HG03095 (cell line): Measurements from ENCODE around the gene CTIF.

Experiments used
- ATAC-seq: cut with Tn5 transposase; IDR thresholded peaks from one replicate; pipeline ENCODE4 v1.9.1; 2021; ENCODE audit warnings: moderate library complexity; ENCODE audit not compliant: unreplicated experiment

CTIF gene

DNA sequence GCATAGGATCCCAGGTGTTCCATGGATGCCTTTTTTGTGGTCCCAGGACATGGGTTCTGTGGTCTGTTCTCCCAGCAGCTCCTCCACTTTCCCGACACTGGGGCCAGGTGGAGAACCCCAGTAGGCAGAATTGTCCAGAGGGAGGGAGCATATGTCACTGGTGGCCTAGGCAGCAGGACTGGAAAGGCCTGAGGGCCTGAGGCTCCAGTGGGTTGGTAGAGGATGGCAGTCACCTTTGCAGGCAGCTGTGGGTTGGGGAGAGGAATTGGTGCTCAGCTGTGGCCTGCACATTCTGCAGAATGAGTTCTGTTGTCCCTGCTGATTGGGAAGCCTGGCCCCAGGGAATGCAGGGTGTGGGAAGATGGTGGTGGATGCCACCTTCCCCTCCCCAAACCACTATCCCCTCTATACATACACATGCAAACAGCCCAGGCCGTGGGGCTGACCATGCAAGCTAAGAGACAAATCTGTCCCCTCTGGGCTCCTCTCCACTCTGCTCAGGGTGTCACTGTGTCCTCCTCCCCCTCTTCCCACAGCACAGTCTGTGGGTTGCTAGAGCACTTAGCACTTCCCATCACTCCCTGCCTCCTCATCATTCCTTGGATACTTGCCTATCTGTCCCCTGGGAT, 11.4 kb downstream of the CTIF start:
- no peak for ATAC-seq

DNA sequence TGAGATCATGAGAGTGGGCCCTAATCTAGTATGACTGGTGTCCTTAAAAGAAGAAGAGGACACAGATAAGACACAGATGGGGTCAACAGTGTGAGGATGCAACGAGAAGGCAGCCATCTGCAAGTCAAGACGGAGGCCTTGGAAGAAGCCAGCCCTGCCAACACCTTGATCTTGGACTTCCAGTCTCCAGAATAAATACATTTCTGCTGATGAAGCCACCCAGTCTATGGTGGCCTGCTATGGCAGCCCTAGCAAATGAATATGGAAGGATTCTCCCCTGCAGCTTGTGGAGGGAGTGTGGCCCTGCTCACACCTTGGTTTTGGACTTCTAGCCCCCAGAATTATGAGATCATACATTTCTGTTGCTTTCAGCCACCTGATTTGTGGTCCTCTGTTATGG, 12.3 kb downstream of the CTIF start:
- no peak for ATAC-seq

- no peak for ATAC-seq
Measured at GRCh38 chr18:48552130-48552529, 13.3 kb downstream of the CTIF start.

DNA sequence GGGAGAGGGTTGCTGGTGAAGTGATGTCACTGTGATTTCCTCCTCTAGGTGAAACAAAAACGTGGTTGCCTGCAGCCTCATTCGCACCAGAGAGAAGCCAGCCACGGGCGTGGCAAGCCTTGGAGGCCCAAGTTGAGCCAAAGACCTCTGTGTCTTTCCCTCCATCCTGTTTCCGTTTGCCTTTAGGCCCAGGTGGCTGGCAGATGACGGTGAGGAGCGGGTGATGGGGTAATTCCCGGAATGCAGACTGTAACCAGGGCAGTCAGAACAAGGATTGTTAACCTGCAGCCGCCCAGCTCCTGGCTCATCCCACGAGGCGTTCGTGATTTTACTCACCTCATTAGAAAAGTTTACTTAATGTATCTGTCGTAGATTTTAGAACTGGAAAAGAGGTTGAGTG, 14.4 kb downstream of the CTIF start:
- no peak for ATAC-seq

DNA sequence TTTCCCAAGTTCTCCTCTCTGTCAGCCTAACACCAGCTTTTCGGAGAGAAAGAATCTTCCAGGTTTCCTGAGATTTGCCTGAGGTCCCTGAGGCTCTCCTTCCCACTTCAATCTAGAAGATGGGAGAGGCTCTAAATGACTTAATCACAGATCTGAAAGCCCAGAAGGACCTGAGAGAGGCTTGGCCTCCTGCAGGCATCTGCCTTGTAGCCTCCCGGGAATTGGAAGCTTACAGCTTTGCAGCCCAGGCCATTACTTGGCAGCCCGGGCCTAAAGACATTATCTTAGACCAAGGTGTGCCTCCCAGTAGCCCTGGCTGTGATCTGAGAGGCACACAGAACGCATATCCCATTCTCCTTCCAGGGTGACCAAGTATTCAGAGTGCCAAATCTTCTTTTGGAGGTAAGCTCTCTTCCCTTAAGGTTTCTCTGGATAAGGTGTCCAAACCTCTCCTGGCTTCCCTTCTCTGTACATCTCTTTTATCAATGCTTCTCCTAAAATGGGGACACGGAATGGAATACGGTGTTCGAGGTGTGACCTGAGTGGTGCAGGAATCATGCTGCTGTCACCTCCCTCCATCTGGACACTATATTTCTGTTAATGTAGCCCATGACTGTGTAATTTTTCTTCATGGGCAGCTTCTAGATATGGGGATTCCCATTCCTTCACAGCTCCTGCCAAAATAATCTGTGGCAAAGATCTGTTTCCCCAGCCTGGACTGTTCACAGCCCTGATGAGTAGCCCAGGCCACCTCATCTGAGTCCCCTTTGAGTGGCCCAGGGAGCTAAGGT, 16.0 kb downstream of the CTIF start:
- no peak for ATAC-seq

DNA sequence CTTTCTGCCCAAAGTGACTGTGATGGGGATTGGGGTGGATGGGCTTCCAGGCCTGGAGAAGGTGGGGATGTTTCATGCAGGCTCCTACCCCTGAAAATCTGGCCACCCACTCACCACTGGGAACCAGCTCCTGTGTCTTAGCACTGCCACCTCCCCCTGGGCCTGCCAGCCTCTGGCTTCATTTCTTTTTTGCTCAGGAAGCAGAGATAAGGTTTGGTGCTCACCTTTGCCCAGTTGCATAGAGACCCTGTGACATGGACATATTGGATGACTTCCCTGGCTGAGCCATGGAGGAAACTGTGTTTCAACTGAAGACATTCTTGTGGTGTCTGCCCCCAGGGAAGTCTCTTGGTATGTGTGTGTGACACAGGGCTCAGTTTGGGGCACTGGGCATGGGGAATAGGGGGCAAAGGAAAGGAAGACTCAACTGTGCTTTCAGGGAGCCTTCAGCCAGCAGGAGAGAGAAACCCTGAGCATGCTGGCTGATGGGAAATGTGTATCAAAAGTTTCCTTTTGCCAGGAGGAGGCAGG, 16.7 kb downstream of the CTIF start:
- no peak for ATAC-seq

DNA sequence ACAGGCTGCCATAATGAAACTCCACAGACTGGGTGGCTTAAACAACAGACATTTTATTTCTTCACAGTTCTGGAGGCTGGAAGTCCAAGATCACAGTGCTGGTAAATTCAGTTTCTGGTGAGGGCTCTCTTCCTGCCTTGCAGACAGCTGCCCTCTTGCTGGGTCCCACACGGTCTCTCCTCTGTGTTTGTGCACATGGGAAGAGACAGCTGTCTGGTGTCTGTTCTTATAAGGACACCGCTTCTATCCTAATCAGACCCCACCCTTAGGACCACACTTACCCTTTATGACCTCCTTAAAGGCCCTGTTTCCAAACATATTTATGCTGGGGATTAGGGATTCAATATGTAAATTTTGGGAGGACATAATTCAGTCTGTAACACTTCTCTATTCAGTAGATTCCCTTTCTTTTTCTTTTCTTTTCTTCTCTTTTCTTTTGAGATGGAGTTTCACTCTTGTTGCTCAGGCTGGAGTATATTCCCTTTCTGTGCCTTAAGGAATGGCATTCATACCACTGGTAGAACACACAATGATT, 18.9 kb downstream of the CTIF start:
- no peak for ATAC-seq

GRCh38 chr18:48558248-48558647, 19.4 kb downstream of the CTIF start:
- no peak for ATAC-seq

DNA sequence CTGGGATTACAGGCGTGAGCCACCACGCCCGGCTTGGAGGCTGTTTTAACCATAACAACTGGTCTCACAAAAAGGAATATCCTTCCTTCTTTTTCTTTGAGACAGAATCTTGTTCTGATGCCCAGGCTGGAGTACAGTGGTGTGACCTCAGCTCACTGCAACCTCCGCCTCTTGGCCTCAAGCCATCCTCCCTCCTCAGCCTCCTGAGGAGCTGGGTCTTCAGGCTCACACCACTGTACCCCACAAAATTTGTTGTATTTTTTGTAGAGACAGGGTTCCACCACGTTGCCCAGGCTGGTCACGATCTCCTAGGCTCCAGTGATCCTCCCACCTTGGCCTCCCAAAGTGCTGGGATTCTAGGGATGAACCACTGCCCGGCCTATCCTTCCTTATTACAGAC, 21.7 kb downstream of the CTIF start:
- no peak for ATAC-seq

GRCh38 chr18:48562075-48562474, 23.2 kb downstream of the CTIF start:
- ATAC-seq, result no peak

DNA sequence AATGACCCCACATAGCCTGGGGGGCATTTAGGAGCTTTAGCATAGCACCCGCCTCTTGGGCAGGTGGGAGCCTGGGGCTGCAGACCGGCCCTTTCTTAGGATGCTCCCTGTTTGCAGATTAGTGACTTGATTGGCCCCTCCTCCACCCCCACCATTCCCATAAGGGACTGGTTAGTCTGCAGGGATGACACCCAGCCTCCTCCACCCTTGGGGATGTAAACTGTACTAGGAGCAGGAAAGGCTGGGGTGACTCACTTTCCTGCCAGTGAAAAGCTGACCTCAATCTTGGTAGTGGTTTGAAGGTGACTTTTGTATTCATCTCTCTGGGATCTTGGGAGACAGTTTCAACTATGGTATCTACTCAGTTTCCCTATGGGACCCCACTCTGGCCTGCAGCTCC, 24.2 kb downstream of the CTIF start:
- ATAC-seq, result no peak

- ATAC-seq, result no peak
Measured at GRCh38 chr18:48564139-48564538, 25.3 kb downstream of the CTIF start.

- no peak for ATAC-seq
Measured at GRCh38 chr18:48565105-48565504, 26.3 kb downstream of the CTIF start.

DNA sequence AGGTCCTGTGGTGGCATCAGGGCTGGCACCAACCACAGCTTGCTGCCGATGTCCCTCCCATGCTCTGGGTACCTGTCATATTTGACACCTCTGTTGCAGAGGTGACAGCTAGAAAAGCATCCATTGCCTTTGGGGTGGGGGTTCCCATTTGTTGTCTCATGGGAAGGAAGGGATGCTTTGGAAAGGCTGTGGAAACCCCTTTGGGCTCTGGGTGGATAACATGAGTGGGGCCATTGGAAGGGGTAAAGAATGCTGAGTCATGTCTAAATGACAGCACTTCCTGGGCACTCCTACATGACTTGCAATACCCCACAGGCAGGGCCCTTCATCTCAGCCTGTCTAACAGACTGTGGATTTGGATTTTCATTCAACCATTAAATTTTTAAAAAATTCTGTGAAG, 27.8 kb downstream of the CTIF start:
- ATAC-seq, result no peak

GRCh38 chr18:48567388-48567787, 28.6 kb downstream of the CTIF start:
- no peak for ATAC-seq

- ATAC-seq, result no peak
Measured at GRCh38 chr18:48569139-48569914, 30.5 kb downstream of the CTIF start.

GRCh38 chr18:48569915-48570264, 31.1 kb downstream of the CTIF start:
- ATAC-seq, result no peak

- ATAC-seq, result no peak
Measured at GRCh38 chr18:48570313-48570712, 31.5 kb downstream of the CTIF start.

GRCh38 chr18:48571639-48572384, 33.0 kb downstream of the CTIF start:
- ATAC-seq, result no peak

DNA sequence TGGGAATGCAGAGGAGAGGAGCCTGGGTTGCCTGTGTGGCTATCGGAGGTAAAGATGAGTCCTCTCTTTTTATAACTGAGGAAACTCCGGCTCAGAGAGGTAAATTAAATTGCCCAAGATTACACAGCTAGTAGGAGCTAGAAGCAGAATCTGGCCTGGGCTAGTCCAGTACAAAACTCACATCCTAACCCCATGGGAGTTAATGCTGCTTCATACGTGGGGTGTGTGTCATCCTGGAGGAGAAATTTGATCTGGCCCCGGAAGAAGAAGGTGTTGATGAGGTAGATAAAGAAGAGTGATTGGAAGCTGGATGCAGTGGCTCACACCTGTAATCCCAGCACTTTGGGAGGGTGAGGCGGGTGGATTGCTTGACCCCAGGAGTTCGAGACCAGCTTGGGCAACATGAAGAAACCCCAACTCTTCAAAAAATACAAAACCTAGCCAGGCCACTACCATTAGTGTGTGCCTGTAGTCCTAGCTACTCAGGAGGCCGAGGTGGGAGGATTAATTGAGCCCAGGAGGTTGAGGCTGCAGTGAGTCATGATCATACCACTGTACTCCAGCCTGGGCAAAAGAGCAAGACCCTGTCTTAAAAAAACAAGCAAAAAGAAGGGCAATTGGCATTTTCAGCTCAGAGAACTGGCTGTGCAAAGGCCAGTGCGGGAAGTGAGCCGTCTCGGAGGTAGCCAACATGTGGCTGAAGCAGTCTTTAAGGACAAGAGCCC, 33.7 kb downstream of the CTIF start:
- no peak for ATAC-seq
